Measurements from ENCODE around the gene HOMER2. TPM values are rescaled to one million over a fixed set of nuclear protein-coding genes. Genes with fewer than 3 reads are reported as not detected.
A peak's percentile ranks its signal among the peaks of the same experiment; 100 is the strongest.

Gene HOMER2
- total and polyA plus RNA-seq, 2 experiments from 2014 or later: 10.8 to 23.9 TPM

- no peak for TF ChIP-seq ZNF462 (CRISPR knock-in tag; IDR thresholded peaks at IDR 0.05)
Observed at GRCh38 chr15:82933576-82933975, 18.9 kb downstream of the HOMER2 start (continued).

- H3K9me2 ChIP-seq (ENCODE audit: insufficient read depth): no peaks in the 10 kb centered on the region
- ATAC-seq (peak; percentile 28; the same call in 1 of the 3 replicates), DNase-seq (ENCODE audit: low spot score) (no peak)
- no peak overlapping the region; the same call in 1 of the 2 replicates for H3K27ac ChIP-seq (ENCODE audit: low read depth)
- H3K4me1 ChIP-seq (ENCODE audit: insufficient read depth): no peaks in the 10 kb centered on the region
- H3K4me3 ChIP-seq: no peak overlapping the region
- Mint-ChIP-seq H3K27me3 (ENCODE audit: insufficient read depth, low read depth, poor library complexity) (peaks cover 9% of the 10 kb centered on the region), H3K36me3 (ENCODE audit: low read depth) (no peaks in the 10 kb centered on the region; the same call in 2 of the 3 replicates), H3K27ac (no peak overlapping the region), H3K4me3 (no peak overlapping the region), H3K4me1 (peaks cover 5% of the 10 kb centered on the region; the same call in 2 of the 3 replicates), H3K9me3 (no peaks in the 10 kb centered on the region)
- H4K20me1 ChIP-seq (replicated peaks; ENCODE audit: insufficient read depth): no peaks in the 10 kb centered on the region
- no peaks in the 10 kb centered on the region for H3F3A ChIP-seq (replicated peaks; ENCODE audit: low read depth)
- no peak overlapping the region for H2AFZ ChIP-seq
- no peaks in the 10 kb centered on the region for H3K36me3 ChIP-seq (ENCODE audit: insufficient read depth)
- H3K4me2 ChIP-seq: no peak overlapping the region
- H3K79me2 ChIP-seq (replicated peaks; ENCODE audit: insufficient read depth): no peaks in the 10 kb centered on the region
- H3K27me3 ChIP-seq (ENCODE audit: insufficient read depth): no peaks in the 10 kb centered on the region
- no peak for TF ChIP-seq EZH2 (IDR thresholded peaks at IDR 0.05; ENCODE audit: low read depth, unreplicated experiment)
- no peak for TF ChIP-seq STAT1 (IDR thresholded peaks at IDR 0.05; ENCODE audit: unreplicated experiment)
- no peak for TF ChIP-seq ZNF462 (CRISPR knock-in tag; IDR thresholded peaks at IDR 0.05)
- no peak for TF ChIP-seq ZNF114 (CRISPR knock-in tag; IDR thresholded peaks at IDR 0.05)
- TF ChIP-seq CREB1 (CRISPR knock-in tag; IDR thresholded peaks at IDR 0.05; ENCODE audit: low read depth): no peak
- TF ChIP-seq POLR2AphosphoS5 (IDR thresholded peaks at IDR 0.05; ENCODE audit: low read depth): no peak
- TF ChIP-seq CTCF (conservative IDR thresholded peaks at IDR 0.05; ENCODE audit: low read depth in 2 of 2): no peak
- no peak for TF ChIP-seq JUNB (IDR thresholded peaks at IDR 0.05; ENCODE audit: unreplicated experiment)
Observed at GRCh38 chr15:82931221-82931620, 21.3 kb downstream of the HOMER2 start.

Measured in GM23338 (cell line).